Testis (tissue), 3 donors: ENCODE results near the gene AHCTF1. TPM values are rescaled to one million over a fixed set of nuclear protein-coding genes. Genes with fewer than 3 reads are reported as not detected.
"Not testable (repeated sequence)": the region's sequence is repeated elsewhere in the genome, so short reads cannot be mapped to it uniquely, and the experiment has no call there.

Source experiments
- DNase-seq: peaks from one replicate; pipeline ENCODE4 v3.0.0-alpha.2; 2019
- H3K27ac ChIP-seq, 2 donors: fragments of 200-600 bp; sonication (generic); one replicate each; pipeline ENCODE4 v1.5.1; 2019
- H3K27me3 ChIP-seq: fragments of 200-600 bp; sonication (generic); one replicate; pipeline ENCODE4 v1.5.1; 2019
- H3K36me3 ChIP-seq: fragments of 200-600 bp; sonication (generic); one replicate; pipeline ENCODE4 v1.5.1; 2017; ENCODE audit warnings: low read depth; ENCODE audit errors: missing control alignments
- H3K4me1 ChIP-seq: fragments of 200-600 bp; sonication (generic); one replicate; pipeline ENCODE4 v1.5.1; 2019
- H3K4me3 ChIP-seq, 2 donors: fragments of 200-600 bp; sonication (generic); one replicate each; pipeline ENCODE4 v1.5.1; 2017 to 2019
- H3K9me3 ChIP-seq: fragments of 200-600 bp; sonication (generic); one replicate; pipeline ENCODE4 v1.5.1; 2017
- CTCF ChIP-seq, 3 experiments: fragments of 450-650 bp in 2 of 3; fragments of 200-600 bp in 1 of 3; sonication (generic) in 1 of 3; IDR thresholded peaks; one replicate each; pipeline ENCODE4 v1.5.1; 2016 to 2019; ENCODE audit warnings: antibody characterized with exemption in 3 of 3, mild to moderate bottlenecking in 2 of 3, moderate library complexity in 1 of 3
- POLR2A ChIP-seq: fragments of 450-650 bp; IDR thresholded peaks from one replicate; pipeline ENCODE4 v1.6.1; 2017; ENCODE audit warnings: antibody characterized with exemption, mild to moderate bottlenecking, moderate library complexity
- WGBS, 2 donors: methylation state at CpG; one replicate each; pipeline ENCODE4 v1.1.5; 2018; 5-methylcytosine and 5-hydroxymethylcytosine counted together
- intact Hi-C: fragments of 100-400 bp; cut with DNase I; formaldehyde crosslinking; loops from one replicate; pipeline ENCODE4 v1.15.1; 2023; ENCODE audit warnings: low total_unique reads
- polyA plus RNA-seq: library from polyadenylated mRNA; stranded (reverse); fragments of 350-450 nt; fragmentation: Illumina TruSeq; extraction: RNeasy Lipid Tissue Mini Kit (QIAGEN cat#74804); gene quantifications from one replicate; pipeline ENCODE4 v1.2.3, GENCODE V29; 2014; ENCODE audit warnings: low read depth, low replicate concordance; ENCODE audit not compliant: insufficient read depth
- total RNA-seq, 2 donors: library from RNA; depleted of rRNA; stranded (reverse); fragments of >200 nt; gene quantifications; one replicate each; pipeline ENCODE4 v1.2.3, GENCODE V29; 2016

Gene AHCTF1
- total and polyA plus RNA-seq, 3 donors from 2014 or later, result 58.6 to 97.6 (median 66.2) TPM

GRCh38 chr1:246897302-246897701, 34.4 kb downstream of the AHCTF1 start:
- Histone ChIP-seq H3K27me3 (no peaks in the 10 kb centered on the region), H3K36me3 (peaks cover 3% of the 10 kb centered on the region), H3K27ac (no peak overlapping the region), H3K4me3 (no peak overlapping the region), H3K4me1 (no peaks in the 10 kb centered on the region), H3K9me3 (no peaks in the 10 kb centered on the region)
- intact Hi-C loops, result no loop called here
- TF ChIP-seq CTCF (IDR thresholded peaks at IDR 0.05), result no peak
- TF ChIP-seq POLR2A, result no peak
- no peak for DNase-seq
- WGBS, 2 donors, result 93 to 96% methylated on average over 5 of the region's 5 CpGs

- TF ChIP-seq POLR2A, result no peak
- no peak for TF ChIP-seq CTCF (IDR thresholded peaks at IDR 0.05)
- WGBS, 2 donors, result 95 to 96% methylated on average over 5 of the region's 5 CpGs
Observed at GRCh38 chr1:246893191-246893939, 38.4 kb downstream of the AHCTF1 start.

GRCh38 chr1:246891105-246891504, 40.6 kb downstream of the AHCTF1 start:
- Histone ChIP-seq H3K36me3 (peaks cover 3% of the 10 kb centered on the region), H3K4me3 (no peak overlapping the region), H3K27me3 (no peaks in the 10 kb centered on the region), H3K4me1 (no peaks in the 10 kb centered on the region), H3K27ac (no peak overlapping the region), H3K9me3 (no peaks in the 10 kb centered on the region)
- intact Hi-C loops, result no loop called here
- DNase-seq, result no peak
- TF ChIP-seq POLR2A, result no peak
- TF ChIP-seq CTCF (IDR thresholded peaks at IDR 0.05), result no peak

More at GRCh38 chr1:246893191-246893939, 38.4 kb downstream of the AHCTF1 start:
- Histone ChIP-seq H3K9me3 (no peaks in the 10 kb centered on the region), H3K27me3 (no peaks in the 10 kb centered on the region), H3K36me3 (peaks cover 3% of the 10 kb centered on the region), H3K4me3 (no peak overlapping the region), H3K27ac (no peak overlapping the region), H3K4me1 (no peaks in the 10 kb centered on the region)
- no peak for DNase-seq
- intact Hi-C loops, result no loop called here

GRCh38 chr1:246888522-246888921, 43.2 kb downstream of the AHCTF1 start:
- H3K27ac ChIP-seq, result no peak overlapping the region
- H3K27me3 ChIP-seq, result no peaks in the 10 kb centered on the region
- WGBS, 2 donors, result 94 to 96% methylated on average over 2 of the region's 2 CpGs
- no peaks in the 10 kb centered on the region for H3K9me3 ChIP-seq
- no peak overlapping the region for H3K4me3 ChIP-seq
- TF ChIP-seq CTCF (IDR thresholded peaks at IDR 0.05) (no peak), POLR2A (no peak)
- no peaks in the 10 kb centered on the region for H3K4me1 ChIP-seq
- no peaks in the 10 kb centered on the region for H3K36me3 ChIP-seq
- no peak for DNase-seq
- intact Hi-C loops, result no loop called here

- DNase-seq, H3K36me3 ChIP-seq, H3K4me1 ChIP-seq, H3K27ac ChIP-seq, H3K27me3 ChIP-seq, H3K9me3 ChIP-seq, H3K4me3 ChIP-seq, intact Hi-C loops: not testable (repeated sequence)
- WGBS, 2 donors, result 88 to 94% methylated on average over 5 of the region's 5 CpGs
Observed at GRCh38 chr1:246885389-246885788, 46.4 kb downstream of the AHCTF1 start.
